Smooth muscle cell (in vitro differentiated cells): ENCODE measurements around the gene C2orf15. TPM values are rescaled to one million over a fixed set of nuclear protein-coding genes. Genes with fewer than 3 reads are reported as not detected.
"Not testable (repeated sequence)": the region's sequence is repeated elsewhere in the genome, so short reads cannot be mapped to it uniquely, and the experiment has no call there.

Source experiments
- DNase-seq: peaks from one replicate; lab custom pipeline; 2025; ENCODE audit not compliant: unreplicated experiment; lab: John Stamatoyannopoulos, UW
- H2AFZ ChIP-seq: fragments of 200-600 bp; sonication (generic); 2 replicates; pipeline ENCODE4 v1.6.0; 2016; ENCODE audit warnings: antibody characterized with exemption, low read depth, mild to moderate bottlenecking
- H3F3A ChIP-seq: fragments of 200-600 bp; sonication (generic); 2 replicates; pipeline ENCODE4 v1.6.0; 2017; ENCODE audit warnings: antibody characterized with exemption, low read depth
- H3K27ac ChIP-seq: fragments of 200-600 bp; sonication (generic); 2 replicates; pipeline ENCODE4 v1.5.1; 2016; ENCODE audit warnings: low read depth, mild to moderate bottlenecking
- H3K27me3 ChIP-seq: fragments of 200-600 bp; sonication (generic); 2 replicates; pipeline ENCODE4 v1.6.1; 2016; ENCODE audit warnings: low read depth, mild to moderate bottlenecking
- H3K36me3 ChIP-seq: fragments of 200-600 bp; sonication (generic); 2 replicates; pipeline ENCODE4 v1.5.1; 2016; ENCODE audit warnings: low read depth
- H3K4me1 ChIP-seq: fragments of 200-600 bp; sonication (generic); 2 replicates; pipeline ENCODE4 v1.5.1; 2016; ENCODE audit warnings: low read depth
- H3K4me2 ChIP-seq: fragments of 200-600 bp; sonication (generic); 2 replicates; pipeline ENCODE4 v1.6.0; 2016; ENCODE audit warnings: mild to moderate bottlenecking
- H3K4me3 ChIP-seq: fragments of 200-600 bp; sonication (generic); 2 replicates; pipeline ENCODE4 v1.5.1; 2016; ENCODE audit warnings: mild to moderate bottlenecking
- H3K79me2 ChIP-seq: fragments of 200-600 bp; sonication (generic); 2 replicates; pipeline ENCODE4 v1.6.0; 2016; ENCODE audit warnings: low read depth, mild to moderate bottlenecking
- H3K9ac ChIP-seq: fragments of 200-600 bp; sonication (generic); 2 replicates; pipeline ENCODE4 v1.6.0; 2016; ENCODE audit warnings: low read depth
- H3K9me3 ChIP-seq: fragments of 200-600 bp; sonication (generic); replicated peaks from 2 replicates; pipeline ENCODE4 v1.5.1; 2016; ENCODE audit warnings: low read depth
- H4K20me1 ChIP-seq: fragments of 200-600 bp; sonication (generic); 2 replicates; pipeline ENCODE4 v1.6.0; 2016; ENCODE audit warnings: low read depth
- CTCF ChIP-seq: fragments of 200-600 bp; sonication (generic); IDR thresholded peaks from 2 replicates; pipeline ENCODE4 v1.5.1; 2017; ENCODE audit warnings: borderline replicate concordance, mild to moderate bottlenecking, antibody characterized with exemption; ENCODE audit not compliant: insufficient read depth, poor library complexity, severe bottlenecking
- WGBS: methylation state at CpG from one replicate; pipeline ENCODE4 v1.1.7; 2016; ENCODE audit warnings: low lambda C conversion rate; 5-methylcytosine and 5-hydroxymethylcytosine counted together
- polyA plus RNA-seq: library from polyadenylated mRNA; unstranded; fragments of >200 nt; fragmentation: Nextera tagmentation; extraction: Ambion mirVana; gene quantifications from 2 replicates; pipeline ENCODE4 v1.2.1, GENCODE V29; 2016
- small RNA-seq: library from RNA; depleted of rRNA; stranded (forward); fragments of <200 nt; gene quantifications from one replicate; pipeline ENCODE3, GENCODE V24; 2014
- total RNA-seq: library from RNA; depleted of rRNA; stranded (reverse); fragments of >200 nt; gene quantifications from 2 replicates; pipeline ENCODE4 v1.2.3, GENCODE V29; 2014

Gene C2orf15
- total and polyA plus RNA-seq, 2 experiments from 2014 or later: 0.13 TPM; not detected in 1

DNA sequence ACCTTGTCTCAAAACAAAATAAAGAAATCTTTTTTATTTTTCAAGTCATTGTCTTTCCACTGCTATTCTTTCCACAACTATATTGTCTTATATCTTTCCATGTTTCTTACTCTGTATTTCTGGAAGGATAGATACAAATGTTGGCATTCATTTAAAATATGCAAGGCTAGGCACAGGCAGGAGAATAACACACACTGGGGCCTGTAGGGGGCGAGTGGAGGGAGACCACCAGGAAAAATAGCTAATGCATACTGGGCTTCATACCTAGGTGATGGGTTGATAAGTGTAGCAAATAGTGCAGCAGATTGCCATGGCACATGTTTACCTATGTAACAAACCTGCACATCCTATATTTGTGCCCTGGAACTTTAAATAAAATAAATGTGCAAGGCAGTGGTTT lies 49.0 kb downstream of the C2orf15 start:
- no peak for TF ChIP-seq CTCF
- H3K9ac ChIP-seq: no peak overlapping the region
- DNase-seq: no peak
- no peaks in the 10 kb centered on the region for H3K4me1 ChIP-seq
- H2AFZ ChIP-seq: no peak overlapping the region
- peaks cover 3% of the 10 kb centered on the region for H3K36me3 ChIP-seq
- H4K20me1 ChIP-seq: peaks cover 2% of the 10 kb centered on the region
- no peaks in the 10 kb centered on the region for H3K9me3 ChIP-seq
- peaks cover 38% of the 10 kb centered on the region for H3K79me2 ChIP-seq
- H3K4me2 ChIP-seq: no peak overlapping the region
- H3K27me3 ChIP-seq: no peaks in the 10 kb centered on the region
- no peaks in the 10 kb centered on the region for H3F3A ChIP-seq
- 100% methylated on average over 1 of the region's 1 CpG for WGBS
- H3K4me3 ChIP-seq: no peak overlapping the region
- no peak overlapping the region for H3K27ac ChIP-seq

GRCh38 chr2:99192364-99192763 lies 50.9 kb downstream of the C2orf15 start:
- H3K27ac ChIP-seq, DNase-seq, H3K9me3 ChIP-seq, H3K4me3 ChIP-seq, H3K27me3 ChIP-seq, H3F3A ChIP-seq, H3K4me1 ChIP-seq, H3K9ac ChIP-seq, H2AFZ ChIP-seq, H4K20me1 ChIP-seq, H3K4me2 ChIP-seq: not testable (repeated sequence)
- Histone ChIP-seq H3K36me3 (peaks cover 18% of the 10 kb centered on the region), H3K79me2 (peaks cover 20% of the 10 kb centered on the region)
- WGBS: 99% methylated on average over 4 of the region's 4 CpGs

- peak overlapping the region; percentile 48 for H3K27ac ChIP-seq
- no peaks in the 10 kb centered on the region for H3K79me2 ChIP-seq
- WGBS: 73% methylated on average over 6 of the region's 6 CpGs
- no peaks in the 10 kb centered on the region for H3K4me1 ChIP-seq
- no peak for DNase-seq
- H3K4me3 ChIP-seq: no peak overlapping the region
- peaks cover 18% of the 10 kb centered on the region for H3K36me3 ChIP-seq
- no peaks in the 10 kb centered on the region for H4K20me1 ChIP-seq
- H3K9me3 ChIP-seq: no peaks in the 10 kb centered on the region
- no peaks in the 10 kb centered on the region for H3K27me3 ChIP-seq
- H3F3A ChIP-seq: peaks cover 4% of the 10 kb centered on the region
- no peak overlapping the region for H3K9ac ChIP-seq
- no peak overlapping the region for H3K4me2 ChIP-seq
- no peak for TF ChIP-seq CTCF
- no peak overlapping the region for H2AFZ ChIP-seq
Measured at GRCh38 chr2:99198103-99198841, 56.8 kb downstream of the C2orf15 start.

- H3K36me3 ChIP-seq: peaks cover 18% of the 10 kb centered on the region
- H3K9me3 ChIP-seq: no peaks in the 10 kb centered on the region
- H3K27ac ChIP-seq: no peak overlapping the region
- H3K4me1 ChIP-seq: no peaks in the 10 kb centered on the region
- no peak overlapping the region for H3K9ac ChIP-seq
- WGBS: 97% methylated on average over 7 of the region's 7 CpGs
- no peak overlapping the region for H2AFZ ChIP-seq
- no peak overlapping the region for H3K4me2 ChIP-seq
- H4K20me1 ChIP-seq: no peaks in the 10 kb centered on the region
- no peaks in the 10 kb centered on the region for H3K79me2 ChIP-seq
- no peak overlapping the region for H3K4me3 ChIP-seq
- DNase-seq: no peak
- no peaks in the 10 kb centered on the region for H3K27me3 ChIP-seq
- H3F3A ChIP-seq: peaks cover 4% of the 10 kb centered on the region
- TF ChIP-seq CTCF: no peak
Measured at GRCh38 chr2:99200076-99200800, 58.7 kb downstream of the C2orf15 start.

Small RNA genes lying within 50 kb of the gene (small RNA-seq; reads per million reads assigned to genes)
- gene AC092587.1: not detected

Other genes with a start within 250 kb of the C2orf15 start
- gene CRACDL, start 205.5 kb upstream of the C2orf15 start, total RNA-seq: 0.04 and 0.72 TPM in 2 replicates
- gene CRACDL, start 205.5 kb upstream of the C2orf15 start, polyA plus RNA-seq: 0.39 and 2.2 TPM in 2 replicates
- gene TSGA10, start 13.2 kb downstream of the C2orf15 start, total RNA-seq: 1.3 and 30.4 TPM in 2 replicates
- 1.1 and 3.4 TPM in 2 replicates for gene TSGA10, start 13.2 kb downstream of the C2orf15 start, polyA plus RNA-seq
- 1.5 and 4.7 TPM in 2 replicates for gene LIPT1, start 13.3 kb downstream of the C2orf15 start, total RNA-seq
- 1.9 and 3.0 TPM in 2 replicates for gene LIPT1, start 13.3 kb downstream of the C2orf15 start, polyA plus RNA-seq
- 53.5 and 60.2 TPM in 2 replicates for gene MITD1, start 39.4 kb downstream of the C2orf15 start, total RNA-seq
- gene MITD1, start 39.4 kb downstream of the C2orf15 start, polyA plus RNA-seq: 31.5 and 38.6 TPM in 2 replicates
- gene MRPL30, start 39.5 kb downstream of the C2orf15 start, total RNA-seq: 20.8 and 23.1 TPM in 2 replicates
- 16.5 and 18.8 TPM in 2 replicates for gene MRPL30, start 39.5 kb downstream of the C2orf15 start, polyA plus RNA-seq
- gene LYG2, start 114.0 kb downstream of the C2orf15 start, total RNA-seq: not detected in 2 replicates
- gene LYG2, start 114.0 kb downstream of the C2orf15 start, polyA plus RNA-seq: not detected in 2 replicates
- 1.1 and 1.6 TPM in 2 replicates for gene LYG1, start 159.5 kb downstream of the C2orf15 start, total RNA-seq
- 0.16 and 1.5 TPM in 2 replicates for gene LYG1, start 159.5 kb downstream of the C2orf15 start, polyA plus RNA-seq
- gene TXNDC9, start 194.6 kb downstream of the C2orf15 start, total RNA-seq: 53.8 and 66.5 TPM in 2 replicates
- 38.0 and 41.2 TPM in 2 replicates for gene TXNDC9, start 194.6 kb downstream of the C2orf15 start, polyA plus RNA-seq
- gene EIF5B, start 195.7 kb downstream of the C2orf15 start, total RNA-seq: 23.3 and 29.2 TPM in 2 replicates
- gene EIF5B, start 195.7 kb downstream of the C2orf15 start, polyA plus RNA-seq: 17.1 and 21.7 TPM in 2 replicates